Fibroblast of pulmonary artery (primary cell): Measurements from ENCODE around the gene GALNT12.

Experiments
- DNase-seq: peaks from one replicate; pipeline ENCODE4 v3.0.0-alpha.2; 2010; ENCODE audit warnings: low read depth
- H3K4me3 ChIP-seq: replicated peaks from 2 replicates; pipeline ENCODE4 v1.5.1; 2011; ENCODE audit warnings: low read depth, mild to moderate bottlenecking, control low read depth, low read length, moderate library complexity
- CTCF ChIP-seq: IDR thresholded peaks from 2 replicates; pipeline ENCODE4 v1.5.1; 2011; ENCODE audit warnings: mild to moderate bottlenecking, control low read depth, low read length, inconsistent platforms; ENCODE audit errors: missing control alignments

The GALNT12 gene

GRCh38 chr9:98869866-98870265 lies 62.4 kb downstream of the GALNT12 start:
- H3K4me3 ChIP-seq: no peak overlapping the region
- no peak for TF ChIP-seq CTCF
- DNase-seq: no peak

GRCh38 chr9:98870782-98871557 lies 63.5 kb downstream of the GALNT12 start:
- TF ChIP-seq CTCF: no peak
- H3K4me3 ChIP-seq: no peak overlapping the region
- no peak for DNase-seq

- no peak for TF ChIP-seq CTCF
- no peak for DNase-seq
- no peak overlapping the region for H3K4me3 ChIP-seq
These were observed 64.1 kb downstream of the GALNT12 start for GRCh38 chr9:98871558-98872065.

GRCh38 chr9:98873526-98873925 lies 66.1 kb downstream of the GALNT12 start:
- no peak for TF ChIP-seq CTCF
- no peak for DNase-seq
- H3K4me3 ChIP-seq: no peak overlapping the region

- TF ChIP-seq CTCF: no peak
- DNase-seq: peak; percentile 53
- H3K4me3 ChIP-seq: no peak overlapping the region
These were observed 66.5 kb downstream of the GALNT12 start for GRCh38 chr9:98873951-98874371.

GRCh38 chr9:98874721-98875255 lies 67.3 kb downstream of the GALNT12 start:
- DNase-seq: no peak
- no peak overlapping the region for H3K4me3 ChIP-seq
- TF ChIP-seq CTCF: no peak

- no peak overlapping the region for H3K4me3 ChIP-seq
- no peak for TF ChIP-seq CTCF
- no peak for DNase-seq
These were observed 68.1 kb downstream of the GALNT12 start for GRCh38 chr9:98875536-98875935.
